ENCODE data around the gene FREM1. TPM values are rescaled to one million over a fixed set of nuclear protein-coding genes. Genes with fewer than 3 reads are reported as not detected.

The FREM1 gene
- total and polyA plus RNA-seq, 4 donors = 0.33 to 21.8 (median 1.3) TPM

- no peaks in the 10 kb centered on the region for H3K27me3 ChIP-seq (ENCODE audit: control insufficient read depth in 3 of 3, insufficient read depth in 3 of 3, low read length in 2 of 3)
- 76 to 83% methylated on average over 5 of the region's 5 CpGs for WGBS, 2 donors
- no peak overlapping the region for H3K27ac ChIP-seq (ENCODE audit: low read depth in 1 of 2, low read length in 1 of 2)
- no peak for DNase-seq
- peaks cover 0 to 70% (median 18%) of the 10 kb centered on the region in 5 donors for H3K4me1 ChIP-seq (ENCODE audit: control insufficient read depth in 5 of 5, insufficient read depth in 5 of 5, low read length in 5 of 5)
- no peaks in the 10 kb centered on the region for H3K9me3 ChIP-seq (ENCODE audit: control insufficient read depth in 4 of 4, insufficient read depth in 3 of 4, low read length in 3 of 4)
- no peak for ATAC-seq (ENCODE audit: insufficient read depth, low FRiP score)
- no peaks in the 10 kb centered on the region for H3K36me3 ChIP-seq (ENCODE audit: control insufficient read depth in 4 of 4, insufficient read depth in 4 of 4, low read length in 4 of 4)
- H3K4me3 ChIP-seq = no peak overlapping the region
- TF ChIP-seq CTCF (IDR thresholded peaks at IDR 0.05; ENCODE audit: control extremely low read depth, extremely low read depth) = no peak
- peak overlapping the region; percentile 52 to 67 for H3K9ac ChIP-seq (ENCODE audit: insufficient read depth in 1 of 2, low read length in 2 of 2)
Measured at GRCh38 chr9:14907360-14907685, 2.9 kb downstream of the FREM1 start.

GRCh38 chr9:14906644-14907359, 3.4 kb downstream of the FREM1 start:
- no peak for DNase-seq
- Histone ChIP-seq H3K27ac (ENCODE audit: low read depth in 1 of 2, low read length in 1 of 2) (no peak overlapping the region), H3K9me3 (ENCODE audit: control insufficient read depth in 4 of 4, insufficient read depth in 3 of 4, low read length in 3 of 4) (no peaks in the 10 kb centered on the region), H3K4me1 (ENCODE audit: control insufficient read depth in 5 of 5, insufficient read depth in 5 of 5, low read length in 5 of 5) (peaks cover 0 to 71% (median 18%) of the 10 kb centered on the region in 5 donors), H3K27me3 (ENCODE audit: control insufficient read depth in 3 of 3, insufficient read depth in 3 of 3, low read length in 2 of 3) (no peaks in the 10 kb centered on the region), H3K9ac (ENCODE audit: insufficient read depth in 1 of 2, low read length in 2 of 2) (peak overlapping the region; percentile 52 to 67), H3K36me3 (ENCODE audit: control insufficient read depth in 4 of 4, insufficient read depth in 4 of 4, low read length in 4 of 4) (no peaks in the 10 kb centered on the region), H3K4me3 (no peak overlapping the region)
- TF ChIP-seq CTCF (IDR thresholded peaks at IDR 0.05; ENCODE audit: control extremely low read depth, extremely low read depth) = no peak
- no peak for ATAC-seq (ENCODE audit: insufficient read depth, low FRiP score)
- WGBS, 2 donors = 69 to 74% methylated on average over 2 of the region's 2 CpGs

- Histone ChIP-seq H3K9ac (ENCODE audit: insufficient read depth in 1 of 2, low read length in 2 of 2) (no peak overlapping the region), H3K4me3 (no peak overlapping the region), H3K9me3 (ENCODE audit: control insufficient read depth in 4 of 4, insufficient read depth in 3 of 4, low read length in 3 of 4) (no peaks in the 10 kb centered on the region), H3K4me1 (ENCODE audit: control insufficient read depth in 5 of 5, insufficient read depth in 5 of 5, low read length in 5 of 5) (peaks cover 0 to 64% (median 17%) of the 10 kb centered on the region in 5 donors), H3K27me3 (ENCODE audit: control insufficient read depth in 3 of 3, insufficient read depth in 3 of 3, low read length in 2 of 3) (no peaks in the 10 kb centered on the region), H3K27ac (ENCODE audit: low read depth in 1 of 2, low read length in 1 of 2) (no peak overlapping the region), H3K36me3 (ENCODE audit: control insufficient read depth in 4 of 4, insufficient read depth in 4 of 4, low read length in 4 of 4) (no peaks in the 10 kb centered on the region)
- DNase-seq (no peak), ATAC-seq (ENCODE audit: insufficient read depth, low FRiP score) (no peak)
- 60 to 76% methylated on average over 5 of the region's 5 CpGs for WGBS, 2 donors
- no peak for TF ChIP-seq CTCF (IDR thresholded peaks at IDR 0.05; ENCODE audit: control extremely low read depth, extremely low read depth)
Measured at GRCh38 chr9:14906000-14906399, 4.2 kb downstream of the FREM1 start.

GRCh38 chr9:14903040-14903439, 7.2 kb downstream of the FREM1 start:
- Histone ChIP-seq H3K4me1 (ENCODE audit: control insufficient read depth in 5 of 5, insufficient read depth in 5 of 5, low read length in 5 of 5) (peaks cover 0 to 54% (median 5%) of the 10 kb centered on the region in 5 donors), H3K27ac (ENCODE audit: low read depth in 1 of 2, low read length in 1 of 2) (no peak overlapping the region), H3K4me3 (no peak overlapping the region), H3K36me3 (ENCODE audit: control insufficient read depth in 4 of 4, insufficient read depth in 4 of 4, low read length in 4 of 4) (peaks cover 0 to 2% (median 0%) of the 10 kb centered on the region in 4 donors), H3K9me3 (ENCODE audit: control insufficient read depth in 4 of 4, insufficient read depth in 3 of 4, low read length in 3 of 4) (no peaks in the 10 kb centered on the region), H3K27me3 (ENCODE audit: control insufficient read depth in 3 of 3, insufficient read depth in 3 of 3, low read length in 2 of 3) (no peaks in the 10 kb centered on the region), H3K9ac (ENCODE audit: insufficient read depth in 1 of 2, low read length in 2 of 2) (no peak overlapping the region)
- 50 to 61% methylated on average over 1 of the region's 1 CpG for WGBS, 2 donors
- DNase-seq = no peak
- ATAC-seq (ENCODE audit: insufficient read depth, low FRiP score) = no peak
- TF ChIP-seq CTCF (IDR thresholded peaks at IDR 0.05; ENCODE audit: control extremely low read depth, extremely low read depth) = no peak

All from lung (tissue), 12 donors.